SK-N-SH (cell line): ENCODE results near the gene YEATS4. TPM values are rescaled to one million over a fixed set of nuclear protein-coding genes. Genes with fewer than 3 reads are reported as not detected.

Source experiments
- CTCF ChIA-PET: fragments of 300-600, 350-600 bp; formaldehyde crosslinking; extraction: SDS; loops from one replicate; lab custom pipeline; 2021; lab: Yijun Ruan, JAX
- POLR2A ChIA-PET: fragments of 350-600 bp; sonication (Branson Sonifier 250); formaldehyde crosslinking; extraction: SDS; loops from one replicate; lab custom pipeline; 2020; ENCODE audit warnings: antibody characterized with exemption, inconsistent platforms; lab: Yijun Ruan, JAX
- DNase-seq: peaks from one replicate; pipeline ENCODE4 v3.0.0; 2012
- H2AFZ ChIP-seq: fragments of 200-600 bp; sonication (generic); 2 replicates; pipeline ENCODE4 v1.8.1; 2016; ENCODE audit warnings: antibody characterized with exemption, mild to moderate bottlenecking, low read depth
- H3F3A ChIP-seq: fragments of 200-600 bp; sonication (generic); replicated peaks from 2 replicates; pipeline ENCODE3; 2016; ENCODE audit warnings: antibody characterized with exemption, mild to moderate bottlenecking; ENCODE audit not compliant: insufficient read depth
- H3K27ac ChIP-seq, 2 experiments: fragments of 200-500 bp in 1 of 2; fragments of 200-600 bp in 1 of 2; sonication (Bioruptor generic) in 1 of 2; sonication (generic), shearing (Covaris generic) in 1 of 2; 2 replicates each; pipeline versions ENCODE4 v1.5.1 to v1.6.1; 2014 to 2016; ENCODE audit warnings: low read depth in 2 of 2, inconsistent platforms in 1 of 2, low read length in 1 of 2, mild to moderate bottlenecking in 1 of 2, mixed read lengths in 1 of 2
- H3K27me3 ChIP-seq: fragments of 200-600 bp; sonication (generic), shearing (Covaris generic); 2 replicates; pipeline ENCODE4 v1.6.1; 2016; ENCODE audit warnings: mixed run types; ENCODE audit not compliant: insufficient read depth
- H3K36me3 ChIP-seq, 2 experiments: fragments of 200-500 bp in 1 of 2; fragments of 200-600 bp in 1 of 2; sonication (Bioruptor generic) in 1 of 2; sonication (generic) in 1 of 2; replicated peaks in 1 of 2; 2 replicates each; pipeline versions ENCODE3 to v1.5.1; 2014 to 2016; ENCODE audit warnings: low read length in 1 of 2, mild to moderate bottlenecking in 1 of 2; ENCODE audit not compliant: insufficient read depth in 2 of 2, control insufficient read depth in 1 of 2
- H3K4me1 ChIP-seq, 2 experiments: fragments of 200-500 bp in 1 of 2; fragments of 200-600 bp in 1 of 2; sonication (Bioruptor generic) in 1 of 2; sonication (generic), shearing (Covaris generic) in 1 of 2; 2 replicates each; pipeline versions ENCODE4 v1.5.1 to v1.6.1; 2014 to 2016; ENCODE audit warnings: low read depth in 1 of 2, low read length in 1 of 2, mixed run types in 1 of 2; ENCODE audit not compliant: insufficient read depth in 2 of 2, control insufficient read depth in 1 of 2
- H3K4me2 ChIP-seq: fragments of 200-600 bp; sonication (generic), shearing (Covaris generic); 2 replicates; pipeline ENCODE4 v1.6.1; 2017; ENCODE audit warnings: mixed run types
- H3K4me3 ChIP-seq, 2 experiments: fragments of 200-500 bp in 1 of 2; fragments of 200-600 bp in 1 of 2; sonication (Bioruptor generic) in 1 of 2; sonication (generic), shearing (Covaris generic) in 1 of 2; 2 replicates each; pipeline versions ENCODE4 v1.5.1 to v1.8.1; 2014 to 2016; ENCODE audit warnings: low read depth in 2 of 2, inconsistent platforms in 1 of 2, low read length in 1 of 2, mild to moderate bottlenecking in 1 of 2, mixed read lengths in 1 of 2, moderate library complexity in 1 of 2
- H3K79me2 ChIP-seq: fragments of 200-600 bp; sonication (generic); 2 replicates; pipeline ENCODE4 v1.8.1; 2017; ENCODE audit warnings: mild to moderate bottlenecking; ENCODE audit not compliant: insufficient read depth
- H3K9ac ChIP-seq: fragments of 200-600 bp; sonication (generic); 2 replicates; pipeline ENCODE4 v1.6.1; 2017; ENCODE audit warnings: mixed run types
- H3K9me2 ChIP-seq: fragments of 200-600 bp; sonication (generic); 2 replicates; pipeline ENCODE4 v1.6.1; 2017; ENCODE audit warnings: mixed run types
- H3K9me3 ChIP-seq: fragments of 200-600 bp; sonication (generic); 2 replicates; pipeline ENCODE4 v1.6.1; 2017; ENCODE audit warnings: mixed run types, mild to moderate bottlenecking, moderate library complexity
- H4K20me1 ChIP-seq: fragments of 200-600 bp; sonication (generic); 2 replicates; pipeline ENCODE4 v1.6.1; 2017; ENCODE audit warnings: mild to moderate bottlenecking, mixed run types; ENCODE audit not compliant: insufficient read depth
- CHD2 ChIP-seq: fragments of 150-350 bp; IDR thresholded peaks from 2 replicates; pipeline ENCODE4 v1.6.1; 2018; ENCODE audit warnings: low read length; ENCODE audit not compliant: partially characterized antibody
- ELF1 ChIP-seq: IDR thresholded peaks from 2 replicates; pipeline ENCODE4 v1.4.0; 2012
- EZH2phosphoT487 ChIP-seq: fragments of 200-600 bp; sonication (generic); IDR thresholded peaks from 2 replicates; pipeline ENCODE4 v1.6.1; 2017; ENCODE audit warnings: low read depth, mixed run types, mild to moderate bottlenecking, antibody characterized with exemption, moderate library complexity, borderline replicate concordance
- FOXJ3 ChIP-seq: sonication (generic); formaldehyde crosslinking; IDR thresholded peaks from 2 replicates; pipeline ENCODE4 v1.5.1; 2020; ENCODE audit warnings: mild to moderate bottlenecking, missing genetic modification reagents
- IRF3 ChIP-seq: fragments of 150-350 bp; IDR thresholded peaks from 2 replicates; pipeline ENCODE4 v1.6.1; 2016; ENCODE audit warnings: mild to moderate bottlenecking, low read depth, low read length
- JUND ChIP-seq: IDR thresholded peaks from 2 replicates; pipeline ENCODE4 v1.4.0; 2012
- NRF1 ChIP-seq: IDR thresholded peaks from 2 replicates; pipeline ENCODE4 v1.6.1; 2012; ENCODE audit warnings: low read depth, mild to moderate bottlenecking, low read length
- REST ChIP-seq: IDR thresholded peaks from 2 replicates; pipeline ENCODE4 v1.6.1; 2012; ENCODE audit warnings: mild to moderate bottlenecking, low read depth, low read length, moderate library complexity
- RFX5 ChIP-seq: IDR thresholded peaks from 2 replicates; pipeline ENCODE4 v1.6.1; 2012; ENCODE audit warnings: mild to moderate bottlenecking, improper control_type of control experiment, low read length
- SIN3A ChIP-seq: IDR thresholded peaks from 2 replicates; pipeline ENCODE4 v1.6.1; 2012; ENCODE audit warnings: low read depth, mild to moderate bottlenecking, low read length, moderate library complexity, borderline replicate concordance
- WGBS: methylation state at CpG from one replicate; pipeline ENCODE4 v1.1.6; 2017; ENCODE audit warnings: low lambda C conversion rate; 5-methylcytosine and 5-hydroxymethylcytosine counted together
- polyA plus RNA-seq, 3 experiments: library from polyadenylated mRNA; depleted of rRNA; stranded (reverse); fragments of >200 nt; gene quantifications; 2 replicates each; pipeline ENCODE4 v1.2.3, GENCODE V29; 2012
- TF ChIP-seq, protein P1 (sequence below): IDR thresholded peaks from 2 replicates; pipeline ENCODE4 v1.4.0; 2012; ENCODE audit warnings: low read depth, borderline replicate concordance

The YEATS4 gene
- polyA plus RNA-seq, 1 of the 3 experiments (the other 2 are of a cell fraction), result 11.4 TPM

DNA sequence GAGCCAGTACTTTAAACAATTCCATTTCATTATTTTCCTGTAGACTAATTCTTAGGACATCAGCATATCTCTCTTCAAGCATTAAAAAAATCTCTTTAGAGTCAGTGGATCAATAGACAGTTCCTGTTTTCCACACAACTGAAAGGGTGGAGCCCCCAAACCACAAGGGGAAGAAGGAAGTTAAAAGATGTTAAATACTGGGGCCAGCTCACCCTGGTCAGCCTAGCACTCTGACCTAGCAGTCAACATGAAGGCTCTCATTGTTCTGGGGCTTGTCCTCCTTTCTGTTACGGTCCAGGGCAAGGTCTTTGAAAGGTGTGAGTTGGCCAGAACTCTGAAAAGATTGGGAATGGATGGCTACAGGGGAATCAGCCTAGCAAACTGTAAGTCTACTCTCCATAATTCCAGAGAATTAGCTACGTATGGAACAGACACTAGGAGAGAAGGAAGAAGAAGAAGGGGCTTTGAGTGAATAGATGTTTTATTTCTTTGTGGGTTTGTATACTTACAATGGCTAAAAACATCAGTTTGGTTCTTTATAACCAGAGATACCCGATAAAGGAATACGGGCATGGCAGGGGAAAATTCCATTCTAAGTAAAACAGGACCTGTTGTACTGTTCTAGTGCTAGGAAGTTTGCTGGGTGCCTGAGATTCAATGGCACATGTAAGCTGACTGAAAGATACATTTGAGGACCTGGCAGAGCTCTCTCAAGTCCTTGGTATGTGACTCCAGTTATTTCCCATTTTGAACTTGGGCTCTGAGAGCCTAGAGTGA, 11.2 kb upstream of the YEATS4 start, which contains the start of gene LYZ:
Gene LYZ, plus strand, starts transcription at position 220 of the 777 bp plus-strand sequence. Its CDS starts 28 bp downstream, at position 248.
- no peaks in the 10 kb centered on the region for H4K20me1 ChIP-seq
- H3K79me2 ChIP-seq, result no peaks in the 10 kb centered on the region
- no peaks in the 10 kb centered on the region for H3K9me2 ChIP-seq
- WGBS, result 80% methylated on average over 4 of the region's 4 CpGs
- no peak within 1 kb of the TSS for H2AFZ ChIP-seq
- H3K4me1 ChIP-seq, result no peaks in the 10 kb centered on the region
- H3K27me3 ChIP-seq, result no peaks in the 10 kb centered on the region; the same call in 1 of the 2 replicates
- no peak for DNase-seq
- no peak within 1 kb of the TSS for H3K27ac ChIP-seq
- H3K9ac ChIP-seq, result no peak within 1 kb of the TSS
- H3K9me3 ChIP-seq, result no peaks in the 10 kb centered on the region
- TF ChIP-seq FOXJ3 (CRISPR knock-in tag) (no peak), SIN3A (no peak)
- no peak within 1 kb of the TSS; a peak in 1 of 4 replicates for H3K4me3 ChIP-seq
- H3K4me2 ChIP-seq, result no peak within 1 kb of the TSS
- CTCF ChIA-PET, result interaction anchor here (0.9 to 1.7 kb wide), 3 partner anchors 9 to 552 kb away, joined by 3 to 9 read pairs (median 4); no protein-coding TSS in a partner anchor
- no peaks in the 10 kb centered on the region for H3K36me3 ChIP-seq
- POLR2A ChIA-PET, result no interaction called here
- H3F3A ChIP-seq, result no peaks in the 10 kb centered on the region

DNA sequence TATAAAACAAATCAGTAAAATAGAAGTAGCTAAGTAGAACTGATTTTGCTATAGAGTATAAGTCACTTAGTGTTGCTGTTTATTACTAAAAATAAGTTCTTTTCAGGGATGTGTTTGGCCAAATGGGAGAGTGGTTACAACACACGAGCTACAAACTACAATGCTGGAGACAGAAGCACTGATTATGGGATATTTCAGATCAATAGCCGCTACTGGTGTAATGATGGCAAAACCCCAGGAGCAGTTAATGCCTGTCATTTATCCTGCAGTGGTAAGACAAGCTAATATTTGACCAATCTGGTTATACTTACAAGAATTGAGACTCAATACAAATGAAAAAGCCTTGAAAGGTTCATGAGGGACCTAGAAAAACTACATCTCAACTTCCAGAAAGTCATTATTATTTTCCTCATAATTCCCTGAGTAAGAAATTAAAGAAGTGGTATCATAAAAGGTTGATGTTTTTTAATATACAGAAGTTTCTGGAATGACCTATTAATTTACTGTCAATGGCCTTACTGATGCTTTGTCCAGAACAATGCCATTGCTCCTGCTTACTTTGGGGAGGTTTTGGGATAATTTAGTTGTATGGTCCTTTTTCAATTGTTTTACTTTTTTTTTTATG, 9.4 kb upstream of the YEATS4 start:
- Histone ChIP-seq H3K4me2 (no peak overlapping the region), H3K9me2 (no peaks in the 10 kb centered on the region)
- POLR2A ChIA-PET, result no interaction called here
- TF ChIP-seq IRF3 (no peak), SIN3A (no peak)
- TF ChIP-seq, all 33 proteins: peak for 0
- no peak overlapping the region for H3K4me3 ChIP-seq
- DNase-seq, result no peak
- H3K27me3 ChIP-seq, result no peaks in the 10 kb centered on the region; the same call in 1 of the 2 replicates
- no peaks in the 10 kb centered on the region for H4K20me1 ChIP-seq
- no peak overlapping the region for H3K9ac ChIP-seq
- H3K36me3 ChIP-seq, result no peaks in the 10 kb centered on the region
- CTCF ChIA-PET, result interaction anchor here (1.5 to 1.6 kb wide), 2 partner anchors 8 to 289 kb away, joined by 3 to 5 read pairs; no protein-coding TSS in a partner anchor
- no peaks in the 10 kb centered on the region for H3K4me1 ChIP-seq
- H3K9me3 ChIP-seq, result no peaks in the 10 kb centered on the region
- no peaks in the 10 kb centered on the region for H3K79me2 ChIP-seq
- no peak overlapping the region for H2AFZ ChIP-seq
- WGBS, result 68% methylated on average over 2 of the region's 2 CpGs
- H3K27ac ChIP-seq, result no peak overlapping the region
- no peaks in the 10 kb centered on the region for H3F3A ChIP-seq

DNA sequence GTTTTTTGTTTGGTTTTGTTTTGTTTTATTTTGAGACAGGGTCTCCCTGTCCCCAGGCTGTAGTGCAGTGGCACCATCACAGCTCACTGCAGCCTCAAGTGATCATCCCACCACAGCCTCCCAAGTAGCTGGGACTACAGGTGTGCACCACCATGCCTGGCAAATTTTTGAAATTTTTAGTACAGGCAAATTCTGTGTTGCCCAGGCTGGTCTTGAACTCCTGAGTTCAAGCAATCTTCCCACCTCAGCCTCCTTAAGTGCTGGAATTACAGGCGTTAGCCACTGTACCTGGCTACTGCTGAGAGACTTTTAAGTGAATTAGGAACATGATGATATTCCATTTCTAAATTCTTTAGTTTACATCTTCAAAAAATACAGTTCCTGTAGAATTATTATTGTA, 8.8 kb upstream of the YEATS4 start:
- H3K79me2 ChIP-seq, result no peaks in the 10 kb centered on the region
- no peak overlapping the region for H2AFZ ChIP-seq
- no peak for DNase-seq
- H3F3A ChIP-seq, result no peaks in the 10 kb centered on the region
- CTCF ChIA-PET, result interaction anchor here (1.5 kb wide), 1 partner anchor 289 kb away, joined by 5 read pairs; no protein-coding TSS in a partner anchor
- H3K9me2 ChIP-seq, result no peaks in the 10 kb centered on the region
- POLR2A ChIA-PET, result no interaction called here
- H3K9me3 ChIP-seq, result no peaks in the 10 kb centered on the region
- H3K27me3 ChIP-seq, result no peaks in the 10 kb centered on the region; the same call in 1 of the 2 replicates
- H4K20me1 ChIP-seq, result no peaks in the 10 kb centered on the region
- TF ChIP-seq CHD2 (no peak), REST (no peak), ELF1 (no peak), NRF1 (no peak), JUND (no peak), EZH2phosphoT487 (no peak), IRF3 (no peak), RFX5 (no peak)
- TF ChIP-seq, protein P1, sequence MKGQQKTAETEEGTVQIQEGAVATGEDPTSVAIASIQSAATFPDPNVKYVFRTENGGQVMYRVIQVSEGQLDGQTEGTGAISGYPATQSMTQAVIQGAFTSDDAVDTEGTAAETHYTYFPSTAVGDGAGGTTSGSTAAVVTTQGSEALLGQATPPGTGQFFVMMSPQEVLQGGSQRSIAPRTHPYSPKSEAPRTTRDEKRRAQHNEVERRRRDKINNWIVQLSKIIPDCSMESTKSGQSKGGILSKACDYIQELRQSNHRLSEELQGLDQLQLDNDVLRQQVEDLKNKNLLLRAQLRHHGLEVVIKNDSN, result no peak
- no peaks in the 10 kb centered on the region for H3K4me1 ChIP-seq
- 89% methylated on average over 1 of the region's 1 CpG for WGBS
- H3K27ac ChIP-seq, result no peak overlapping the region
- H3K4me3 ChIP-seq, result no peak overlapping the region
- no peak overlapping the region for H3K4me2 ChIP-seq
- no peak overlapping the region for H3K9ac ChIP-seq
- no peaks in the 10 kb centered on the region for H3K36me3 ChIP-seq
